GM19328 (cell line): ENCODE data around the gene USP24.

Experiments used
- ATAC-seq: cut with Tn5 transposase; IDR thresholded peaks from one replicate; pipeline ENCODE4 v1.9.1; 2021; ENCODE audit warnings: mild to moderate bottlenecking, moderate library complexity; ENCODE audit not compliant: unreplicated experiment

The USP24 gene

DNA sequence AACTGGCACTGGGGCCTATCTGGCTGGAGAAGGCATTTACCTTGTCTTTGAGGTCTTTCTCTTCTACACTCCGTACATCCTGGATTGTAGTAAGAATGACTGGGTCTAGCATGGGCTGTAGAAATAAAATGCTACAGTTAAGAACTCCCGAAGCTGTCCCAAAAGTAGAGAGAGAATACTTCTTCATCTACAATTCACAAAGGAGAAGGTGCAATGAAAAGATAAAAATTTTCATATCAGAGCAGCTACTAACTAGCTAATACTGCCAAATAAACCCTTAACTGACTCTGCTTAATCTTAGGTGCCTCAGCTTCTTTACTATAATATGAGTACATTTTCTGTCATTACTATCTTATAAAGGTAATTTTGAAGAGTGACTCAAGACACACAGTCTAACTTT lies 55.6 kb downstream of the USP24 start:
- ATAC-seq, result no peak

DNA sequence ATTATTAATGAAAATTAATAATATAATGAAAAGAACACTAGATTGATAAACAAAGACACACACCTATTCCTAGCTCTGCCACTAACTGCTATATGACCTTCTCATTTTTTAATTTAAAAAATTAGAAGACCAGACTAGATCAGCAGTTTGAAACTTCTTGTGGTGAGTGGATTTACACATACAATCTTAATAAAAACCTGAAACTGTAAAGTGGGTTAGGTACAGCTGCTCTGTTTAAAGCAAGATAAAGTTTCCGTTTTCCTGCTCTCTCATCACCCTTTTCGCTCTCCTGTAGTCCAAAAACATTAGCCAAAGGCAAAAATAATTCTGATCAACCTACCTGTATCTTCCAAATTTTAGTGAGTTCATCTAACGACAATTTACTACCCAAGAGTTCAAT lies 58.6 kb downstream of the USP24 start:
- no peak for ATAC-seq

DNA sequence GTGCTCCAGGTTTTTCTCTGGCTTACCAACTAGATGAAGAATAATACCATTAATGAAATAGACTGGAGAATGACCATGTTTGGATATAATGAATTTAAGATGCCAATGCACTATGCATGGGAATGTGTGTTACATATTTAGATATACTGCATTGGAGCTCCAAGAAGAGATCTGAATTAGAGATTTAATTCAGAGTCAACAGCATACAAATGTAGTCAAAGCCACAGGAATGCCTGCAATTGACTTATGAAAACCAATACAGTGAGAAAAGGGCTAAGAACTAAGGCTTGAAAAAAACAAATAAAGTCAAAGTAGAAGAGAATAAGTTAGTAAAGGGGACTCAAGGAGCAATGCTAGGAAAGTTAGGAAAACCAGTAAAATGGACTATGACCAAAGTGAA lies 59.1 kb downstream of the USP24 start:
- no peak for ATAC-seq

DNA sequence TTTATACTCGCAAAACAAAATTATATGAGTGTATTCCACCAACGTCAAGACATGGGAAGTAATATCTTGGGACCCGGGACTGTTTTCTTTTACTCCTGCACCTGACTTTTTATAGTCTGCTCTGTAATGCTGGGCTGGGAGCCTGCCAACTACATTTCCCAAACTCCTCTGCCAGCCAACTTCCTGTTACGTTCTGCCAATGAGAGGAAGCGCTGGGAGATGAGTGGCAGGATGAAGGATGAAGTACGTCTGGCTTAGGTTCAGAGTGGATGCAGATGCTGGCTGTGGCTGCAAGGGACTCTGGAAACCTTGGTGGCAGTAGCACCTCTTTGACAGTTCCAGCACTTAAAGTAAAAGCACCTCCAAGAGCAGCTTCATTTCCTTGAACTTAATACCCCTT lies 59.6 kb downstream of the USP24 start:
- ATAC-seq, result no peak

DNA sequence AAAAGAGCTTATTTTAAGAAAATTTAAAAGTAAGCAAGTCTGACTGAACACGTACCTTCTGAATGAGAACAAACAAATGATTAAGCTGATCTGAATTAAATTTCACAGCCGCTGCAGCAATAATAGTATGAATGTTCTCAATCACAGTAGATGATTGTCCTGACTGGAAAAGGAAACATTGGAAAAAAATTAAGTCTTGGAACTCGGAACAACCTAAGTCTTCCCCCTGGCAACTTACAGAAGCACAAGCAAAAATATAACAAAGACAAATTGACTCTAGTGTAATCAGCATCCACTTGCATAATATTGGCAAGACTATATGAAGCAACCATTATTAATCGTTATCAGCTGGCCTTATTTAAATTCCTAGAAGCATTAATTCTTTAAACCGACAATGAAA lies 60.5 kb downstream of the USP24 start:
- no peak for ATAC-seq

DNA sequence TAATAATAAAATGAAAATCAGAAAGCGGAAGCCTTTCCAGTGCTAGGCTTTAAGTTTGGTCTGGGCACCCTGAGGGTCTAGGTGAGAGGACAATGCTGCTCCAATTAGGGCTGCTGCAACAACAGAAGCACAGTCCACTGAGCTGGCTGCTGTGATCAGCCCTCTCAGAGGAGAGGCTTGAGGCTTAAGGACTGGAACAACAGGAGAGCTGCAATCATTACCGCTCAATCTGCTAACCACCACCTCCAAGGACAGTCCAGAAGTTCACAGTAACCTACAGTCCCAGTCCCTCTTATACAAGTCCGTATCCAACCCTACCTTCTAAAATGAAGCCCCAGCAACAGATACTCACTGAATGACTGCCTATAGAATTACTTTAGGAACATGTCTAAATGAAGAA lies 62.1 kb downstream of the USP24 start:
- no peak for ATAC-seq

DNA sequence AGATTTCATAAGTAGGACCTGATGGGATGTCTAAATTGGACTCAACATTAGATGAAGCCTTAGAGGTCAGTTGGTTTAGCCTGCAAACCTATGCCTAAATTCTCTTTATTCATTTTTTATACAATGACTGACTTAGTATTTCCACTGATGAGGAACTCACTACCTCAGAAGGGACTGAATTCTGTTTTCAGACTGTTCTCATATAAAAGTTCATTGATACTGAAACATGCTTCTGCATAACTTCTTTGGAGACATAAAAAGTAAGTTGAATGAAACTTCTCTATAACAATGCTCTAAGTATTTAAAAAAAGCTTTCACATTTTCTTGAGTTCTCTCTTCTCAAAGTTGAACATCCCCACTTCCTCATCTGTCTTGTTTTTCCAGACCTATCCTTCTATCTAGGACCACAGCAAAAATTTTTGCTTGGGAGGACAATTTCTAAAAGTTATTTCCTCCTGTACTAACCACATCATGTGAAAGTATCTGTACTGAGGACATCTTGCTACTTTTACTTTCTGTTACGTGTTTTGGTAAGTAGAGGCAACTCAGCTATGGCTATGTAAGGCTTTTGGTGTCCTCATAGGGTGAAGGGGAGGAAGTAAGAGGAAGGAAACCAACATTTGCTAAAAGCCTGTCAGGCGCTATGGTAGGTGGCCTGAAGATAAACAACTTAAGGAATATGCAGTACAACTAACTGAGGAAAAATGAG lies 64.1 kb downstream of the USP24 start:
- ATAC-seq, result no peak

DNA sequence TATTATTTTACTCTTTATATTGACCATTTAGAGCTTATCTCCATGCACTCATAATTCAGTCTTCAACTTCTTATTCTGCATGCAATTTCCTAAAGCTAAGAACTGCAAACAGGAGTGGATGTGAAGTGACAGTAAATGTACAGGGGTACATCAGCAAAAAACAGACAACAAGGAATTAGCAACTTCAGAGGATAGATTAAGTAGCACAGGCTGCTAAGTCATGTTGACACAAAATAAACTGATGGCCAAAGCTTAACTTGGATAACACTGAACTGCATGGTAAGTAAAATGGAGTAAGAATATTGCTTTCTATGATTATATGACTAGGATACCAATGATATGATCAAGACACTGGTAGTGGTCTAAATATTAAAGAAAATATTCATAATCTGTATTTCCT lies 66.5 kb downstream of the USP24 start:
- no peak for ATAC-seq

DNA sequence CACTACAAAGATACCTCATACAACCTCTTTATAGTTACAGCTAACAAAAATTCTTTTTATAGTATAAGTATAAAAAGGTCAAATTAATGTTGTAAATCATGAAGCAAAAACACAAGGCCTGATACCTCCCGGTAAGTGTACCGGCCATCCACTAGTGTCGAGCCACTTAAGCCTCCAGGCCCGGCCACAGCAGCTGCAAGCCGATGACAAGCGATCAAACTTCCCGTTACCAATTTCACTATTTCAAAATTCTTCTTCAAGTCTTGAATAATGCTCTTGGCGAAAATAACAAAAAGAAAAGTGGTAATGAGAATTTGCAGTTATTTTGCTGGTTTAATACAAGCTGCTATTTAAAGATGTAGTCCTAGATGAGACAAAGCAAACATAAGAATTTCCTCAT lies 67.6 kb downstream of the USP24 start:
- no peak for ATAC-seq

DNA sequence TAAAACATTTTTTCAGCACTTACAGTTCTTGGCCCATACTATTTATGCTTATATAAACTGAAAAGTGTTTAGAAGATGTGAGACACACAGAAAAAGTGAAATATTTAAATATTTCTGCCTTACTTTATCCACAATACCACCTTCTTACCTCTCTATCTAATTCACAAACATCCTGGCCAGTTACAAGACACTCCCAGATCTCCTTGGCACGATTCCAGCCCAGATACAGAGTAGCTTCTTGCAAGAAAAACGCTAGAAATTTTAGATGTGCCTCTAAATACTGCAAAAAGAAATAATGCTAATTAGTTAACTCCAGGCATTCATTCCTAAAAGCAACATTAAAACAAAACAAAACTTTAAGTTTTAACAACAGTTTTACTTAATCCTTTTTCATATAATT lies 68.4 kb downstream of the USP24 start:
- ATAC-seq, result no peak

DNA sequence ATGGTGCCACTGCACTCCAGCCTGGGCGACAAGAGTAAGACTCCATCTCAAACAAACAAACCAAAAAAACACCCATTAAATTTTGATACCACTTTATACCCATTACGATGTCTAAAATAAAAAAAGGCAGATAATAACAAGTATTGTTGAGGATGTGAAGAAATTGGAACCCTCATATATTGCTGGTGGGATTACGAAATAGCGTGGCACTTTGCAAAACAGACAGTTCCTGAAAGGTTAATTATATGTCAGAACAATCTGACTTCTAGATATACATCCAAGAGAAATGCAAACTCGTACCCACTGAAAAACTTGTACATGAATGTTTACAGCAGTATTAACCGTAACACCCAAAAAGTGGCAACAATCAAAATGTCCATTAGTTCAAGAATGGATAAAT lies 70.3 kb downstream of the USP24 start:
- no peak for ATAC-seq

DNA sequence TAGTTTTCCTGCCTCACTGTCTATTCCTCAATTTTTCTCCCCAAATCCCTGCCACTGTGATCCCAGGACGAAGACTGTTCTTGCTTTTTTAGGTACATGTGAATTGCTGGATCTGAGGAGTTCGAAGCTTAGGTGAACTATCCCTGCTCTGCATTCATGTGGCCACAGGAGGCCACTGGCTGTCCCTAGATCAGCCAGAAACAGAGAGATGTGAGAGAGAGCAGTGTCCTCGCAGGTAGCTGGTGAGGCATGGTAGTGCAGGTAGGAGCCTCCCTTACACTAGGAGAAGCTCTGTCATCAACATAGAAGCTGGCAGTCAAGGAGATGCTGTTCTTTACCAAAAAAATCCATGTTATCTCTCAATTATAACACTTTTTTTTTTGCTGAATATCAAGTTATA lies 71.5 kb downstream of the USP24 start:
- ATAC-seq, result no peak

DNA sequence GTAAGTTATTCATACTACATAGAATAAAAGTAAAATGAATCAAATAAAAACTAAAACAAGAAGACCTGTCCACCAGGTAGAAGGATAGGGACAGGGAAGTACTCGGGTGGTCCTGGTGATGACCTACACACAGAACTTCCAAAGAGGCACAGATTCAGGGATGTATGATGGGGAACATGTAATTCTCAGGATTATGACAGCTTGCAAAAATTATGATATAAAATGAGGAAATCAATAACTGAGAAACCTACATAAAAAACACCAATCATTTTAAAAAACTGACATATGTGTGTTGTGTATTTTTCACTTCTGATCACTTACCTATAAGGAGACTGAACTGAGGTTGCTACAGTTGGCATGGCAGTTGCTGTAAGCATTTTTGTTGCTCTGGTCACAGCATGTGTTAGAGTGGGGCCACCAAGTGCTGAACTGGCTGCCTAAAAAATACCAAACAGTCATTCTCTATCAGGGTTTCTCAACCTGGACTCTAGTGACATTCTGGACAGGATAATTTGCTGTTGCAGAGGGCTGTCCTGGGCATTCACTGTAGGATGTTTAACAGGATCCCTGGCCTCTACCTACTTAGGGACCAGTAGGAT lies 73.8 kb downstream of the USP24 start:
- ATAC-seq, result no peak

DNA sequence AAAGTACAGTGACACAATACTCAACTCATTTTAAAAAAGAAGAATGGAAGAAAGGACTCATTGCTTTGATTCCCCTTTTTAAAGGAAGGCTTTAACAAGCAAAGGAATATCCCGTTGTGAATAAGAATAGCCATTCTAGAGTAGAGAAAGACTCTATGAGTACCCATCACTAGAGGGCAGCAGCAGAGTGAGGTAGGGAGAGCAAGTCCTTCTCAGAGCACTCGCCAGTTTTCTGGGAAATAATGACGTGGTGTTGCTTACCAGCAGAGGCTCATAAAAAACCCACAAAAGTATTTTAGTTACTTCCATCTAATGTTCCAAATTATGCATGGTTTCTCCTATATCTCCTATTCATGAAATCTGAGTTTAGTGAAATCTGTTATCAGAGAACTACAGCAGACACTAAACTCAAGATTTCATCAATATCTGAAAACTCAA lies 74.6 kb downstream of the USP24 start:
- peak; percentile 64 for ATAC-seq

DNA sequence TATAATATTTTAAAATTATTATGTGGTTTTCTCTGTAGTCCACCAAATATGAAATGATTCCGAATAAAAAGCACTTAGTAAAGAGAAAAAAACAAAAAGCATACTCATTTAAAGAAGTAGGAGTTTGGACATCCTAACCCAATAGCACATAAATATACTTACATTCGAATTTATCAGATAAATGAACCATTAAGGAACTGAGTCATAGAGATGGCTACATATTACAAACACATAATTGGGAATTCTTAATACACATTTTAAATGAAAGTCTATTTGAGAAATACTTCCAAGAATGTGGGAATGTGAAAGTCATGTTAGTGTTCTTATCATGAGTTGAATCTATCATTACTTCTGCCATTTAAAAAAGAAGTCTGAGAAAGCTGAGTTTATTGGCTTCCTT lies 75.0 kb downstream of the USP24 start:
- no peak for ATAC-seq

DNA sequence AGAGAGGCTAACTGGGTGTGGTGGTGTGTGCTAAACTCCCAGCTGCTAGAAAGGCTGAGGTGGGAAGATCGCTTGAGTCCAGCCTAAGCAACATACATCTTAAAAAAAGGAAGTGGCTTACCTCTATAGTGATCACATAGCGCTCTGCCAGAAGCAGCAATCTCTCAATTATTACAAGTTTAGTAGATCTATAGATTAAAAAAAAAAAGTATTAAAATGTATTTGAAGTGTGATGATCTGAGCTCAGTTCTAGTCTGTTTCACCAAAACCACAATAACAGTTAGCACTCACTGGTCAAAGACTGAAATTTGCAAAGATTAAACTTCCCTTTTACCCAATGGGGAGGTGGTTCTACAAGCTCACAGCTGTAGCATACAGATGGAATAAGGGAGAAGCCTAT lies 76.3 kb downstream of the USP24 start:
- ATAC-seq, result no peak

DNA sequence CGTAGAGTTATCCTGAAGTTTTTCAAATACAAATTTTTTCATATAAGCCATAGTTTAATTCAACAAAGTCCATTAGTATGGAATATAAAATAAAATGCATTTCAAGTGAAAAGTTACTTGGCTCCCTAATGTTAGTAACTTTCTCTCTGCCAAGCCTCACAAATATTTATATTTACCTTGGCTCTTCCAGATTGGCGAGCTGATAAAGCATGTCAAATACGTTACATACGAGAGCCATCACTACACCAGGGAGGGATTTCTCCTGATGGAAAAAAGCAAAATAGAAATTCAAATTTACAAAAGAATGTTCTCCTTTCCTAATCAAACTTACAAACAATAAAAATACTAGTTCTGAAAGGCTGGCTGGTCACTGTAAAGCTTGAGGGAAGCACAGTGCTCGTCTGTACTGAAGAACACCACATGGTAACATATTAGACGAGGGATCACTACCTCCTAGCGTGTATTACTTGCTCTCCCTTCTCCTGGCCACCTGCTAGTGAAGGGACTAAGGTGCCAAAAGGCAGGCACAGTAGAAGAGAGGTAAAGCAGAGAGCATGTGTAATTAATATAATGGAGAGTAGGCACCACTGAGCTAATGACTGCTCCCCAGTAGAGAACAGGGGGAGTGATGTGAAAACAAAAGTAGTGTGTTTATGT lies 80.9 kb downstream of the USP24 start:
- ATAC-seq, result no peak

DNA sequence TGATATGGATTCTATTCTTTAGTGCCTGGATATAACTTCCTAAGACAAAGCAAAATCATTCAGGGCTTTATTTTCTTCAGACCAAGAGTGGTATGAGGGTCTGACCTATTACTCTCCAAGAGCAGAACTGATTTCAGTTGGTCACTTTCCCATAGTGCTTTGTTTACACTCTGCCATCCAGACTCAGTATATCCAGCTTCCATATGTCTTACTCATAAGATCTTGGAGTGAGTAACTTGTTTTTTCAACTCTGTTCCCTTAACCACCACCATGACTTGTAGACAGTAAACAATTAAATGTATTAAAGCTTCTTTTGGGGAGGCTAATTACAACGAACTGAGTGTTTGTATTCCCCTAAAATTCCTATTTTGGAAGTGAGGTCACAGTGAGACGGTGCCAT lies 83.4 kb downstream of the USP24 start:
- ATAC-seq, result no peak

DNA sequence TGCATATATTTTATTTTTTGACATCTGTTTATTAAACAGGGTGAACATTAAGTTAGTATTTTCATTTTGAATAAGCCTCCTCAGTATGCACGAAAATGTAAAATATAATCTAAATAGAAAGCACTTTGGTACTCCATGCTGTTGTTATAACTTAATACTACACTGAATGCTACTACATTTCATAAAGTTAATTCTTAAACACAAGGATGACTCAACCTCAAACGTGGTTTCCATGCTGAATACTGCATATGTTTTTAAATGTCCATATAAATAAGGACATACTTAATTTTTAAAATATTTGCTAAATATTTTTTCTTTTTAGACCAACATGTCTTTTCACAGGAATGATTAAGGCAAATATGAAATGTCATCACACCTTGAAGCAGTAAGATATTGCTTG lies 83.9 kb downstream of the USP24 start:
- no peak for ATAC-seq

DNA sequence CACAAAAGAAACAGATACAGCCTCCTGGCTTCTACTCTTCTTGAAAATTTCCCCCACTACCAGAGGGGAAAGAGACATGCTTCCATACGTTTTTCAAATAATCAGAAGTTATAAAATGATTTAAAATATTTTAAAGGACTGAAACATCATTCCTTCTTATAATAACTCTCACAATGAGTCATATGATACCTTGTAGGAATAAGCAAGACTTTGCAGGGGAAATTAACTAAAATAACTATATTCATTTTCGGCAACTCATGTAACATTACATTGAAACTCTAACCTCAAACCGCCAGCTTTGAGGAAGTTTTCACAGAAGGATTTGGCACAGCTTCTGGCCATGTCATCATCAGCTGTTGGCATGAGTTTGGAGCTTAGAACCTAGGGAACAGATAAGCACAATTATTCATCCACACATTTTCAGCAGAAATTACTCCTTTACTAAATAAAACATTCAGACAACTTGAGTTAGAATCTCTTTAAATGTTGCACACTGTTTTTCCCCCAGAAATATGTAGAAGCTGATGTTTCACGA lies 85.9 kb downstream of the USP24 start:
- ATAC-seq, result no peak

DNA sequence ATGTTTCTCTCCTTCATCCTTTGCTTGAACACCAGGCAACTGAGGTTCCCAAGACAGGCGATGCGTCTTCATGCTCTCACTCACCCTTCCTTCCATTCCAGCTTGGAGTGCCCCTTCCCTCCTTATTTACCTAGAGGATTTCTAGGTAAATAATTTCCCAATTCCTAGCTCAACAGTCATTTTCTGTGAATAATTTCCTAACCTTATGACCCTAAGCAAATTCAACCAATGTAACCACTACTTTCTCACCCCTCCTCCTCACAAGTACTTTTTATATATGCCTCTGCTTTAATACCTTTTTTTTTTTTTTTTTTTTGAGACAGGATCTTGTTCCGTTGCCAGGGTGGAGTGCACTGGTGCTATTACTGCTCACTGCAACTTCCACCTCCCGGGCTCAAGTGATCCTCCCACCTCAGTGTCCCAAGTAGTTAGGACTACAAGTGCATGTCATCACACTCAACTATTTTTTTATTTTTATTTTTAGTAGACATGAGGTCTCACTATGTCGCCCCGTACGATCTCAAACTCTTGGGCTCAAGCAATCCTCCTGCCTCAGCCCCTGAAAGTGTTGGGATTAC lies 86.7 kb downstream of the USP24 start:
- ATAC-seq, result no peak

DNA sequence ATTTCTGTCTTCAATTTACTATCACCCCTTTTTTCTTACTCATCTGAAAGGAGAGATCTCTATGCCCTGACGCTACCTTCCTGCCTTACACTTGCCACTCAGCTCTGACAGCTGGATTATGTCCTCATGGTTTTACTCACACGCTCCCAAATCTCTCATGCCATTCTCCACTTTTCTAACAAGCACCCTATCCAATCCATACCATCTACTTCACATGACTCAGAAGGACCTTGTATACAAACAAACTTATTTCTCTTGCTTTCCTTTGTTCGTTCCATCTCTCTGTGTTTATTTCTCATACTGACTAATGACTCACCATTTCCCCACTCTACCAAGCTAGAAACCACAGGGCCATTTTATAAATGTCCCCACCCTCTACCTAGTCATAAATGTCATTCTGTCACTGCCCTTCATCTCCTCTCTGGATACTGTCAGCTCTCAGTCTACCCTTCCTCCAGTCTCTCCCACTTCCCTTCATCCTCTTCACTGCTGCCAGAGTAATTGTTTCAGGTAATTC lies 87.3 kb downstream of the USP24 start:
- no peak for ATAC-seq
